PFSK-1 (cell line): Measurements from ENCODE around the gene PHF2.

ENCODE experiments used
- FOXP2 ChIP-seq: optimal IDR thresholded peaks from 2 replicates; pipeline ENCODE3; 2011; ENCODE audit warnings: borderline replicate concordance, control low read depth, inconsistent platforms; ENCODE audit not compliant: insufficient read depth; ENCODE audit errors: extremely low read length, extremely low read depth
- POLR2AphosphoS5 ChIP-seq: IDR thresholded peaks from 2 replicates; pipeline ENCODE4 v1.6.1; 2012; ENCODE audit warnings: low read depth, mild to moderate bottlenecking, control low read depth, low read length, moderate library complexity
- SIN3A ChIP-seq: IDR thresholded peaks from 2 replicates; pipeline ENCODE4 v1.6.1; 2012; ENCODE audit warnings: mild to moderate bottlenecking, low read length, moderate library complexity, borderline replicate concordance; ENCODE audit not compliant: insufficient read depth
- TAF1 ChIP-seq: IDR thresholded peaks from 2 replicates; pipeline ENCODE4 v1.6.1; 2012; ENCODE audit warnings: low read length, control low read depth, borderline replicate concordance; ENCODE audit not compliant: insufficient read depth
- TF ChIP-seq, protein P1 (sequence below), 2 experiments: IDR thresholded peaks; 2 replicates each; pipeline versions ENCODE4 v1.6.1 to v1.8.0; 2011 to 2012; ENCODE audit warnings: low read depth in 2 of 2, low read length in 2 of 2, control low read depth in 1 of 2, inconsistent platforms in 1 of 2, mild to moderate bottlenecking in 1 of 2, moderate library complexity in 1 of 2; ENCODE audit not compliant: insufficient read depth in 1 of 2

The PHF2 gene

DNA sequence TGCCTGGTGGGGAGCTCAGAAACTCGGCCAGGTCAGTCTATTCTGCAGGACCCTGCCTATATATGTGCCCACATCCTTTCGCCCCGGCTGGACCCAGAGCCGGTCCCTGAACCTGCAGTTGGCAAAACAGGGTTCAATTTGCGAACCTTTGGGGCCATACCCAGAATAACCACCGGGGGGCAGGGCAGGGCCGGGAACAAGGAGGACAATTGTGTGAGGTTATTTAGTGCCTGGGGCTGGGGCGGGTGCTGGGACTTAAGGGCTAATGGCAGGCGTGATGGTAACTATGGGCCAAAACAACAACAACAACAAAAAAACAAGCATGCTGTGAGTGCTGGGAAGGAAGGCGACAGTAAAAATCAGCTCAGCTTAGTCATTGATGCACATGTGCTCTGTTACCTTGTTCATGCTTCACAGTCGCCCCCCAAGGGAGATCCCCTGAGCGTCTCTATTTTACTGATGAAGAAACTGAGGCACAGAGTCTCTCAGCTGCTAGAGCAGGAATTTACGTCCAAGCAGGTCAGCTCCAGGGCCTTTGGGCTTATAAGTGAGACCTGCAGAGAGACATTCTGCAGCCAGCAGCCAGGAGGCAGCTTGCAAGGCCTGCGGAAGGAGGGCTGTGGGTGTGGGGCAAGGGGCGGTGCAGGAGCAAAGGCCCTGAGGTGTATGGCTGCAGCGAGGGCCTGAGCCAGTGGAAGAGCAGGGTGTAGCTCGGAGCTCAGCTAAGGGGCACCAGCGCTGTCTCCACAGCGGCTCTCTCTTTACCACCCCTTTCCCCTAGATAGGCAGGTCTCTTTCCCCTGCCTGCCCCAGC lies 106.0 kb downstream of the PHF2 start:
- TF ChIP-seq SIN3A (no peak), POLR2AphosphoS5 (no peak), TAF1 (no peak), FOXP2 (no peak)
- TF ChIP-seq, protein P1, sequence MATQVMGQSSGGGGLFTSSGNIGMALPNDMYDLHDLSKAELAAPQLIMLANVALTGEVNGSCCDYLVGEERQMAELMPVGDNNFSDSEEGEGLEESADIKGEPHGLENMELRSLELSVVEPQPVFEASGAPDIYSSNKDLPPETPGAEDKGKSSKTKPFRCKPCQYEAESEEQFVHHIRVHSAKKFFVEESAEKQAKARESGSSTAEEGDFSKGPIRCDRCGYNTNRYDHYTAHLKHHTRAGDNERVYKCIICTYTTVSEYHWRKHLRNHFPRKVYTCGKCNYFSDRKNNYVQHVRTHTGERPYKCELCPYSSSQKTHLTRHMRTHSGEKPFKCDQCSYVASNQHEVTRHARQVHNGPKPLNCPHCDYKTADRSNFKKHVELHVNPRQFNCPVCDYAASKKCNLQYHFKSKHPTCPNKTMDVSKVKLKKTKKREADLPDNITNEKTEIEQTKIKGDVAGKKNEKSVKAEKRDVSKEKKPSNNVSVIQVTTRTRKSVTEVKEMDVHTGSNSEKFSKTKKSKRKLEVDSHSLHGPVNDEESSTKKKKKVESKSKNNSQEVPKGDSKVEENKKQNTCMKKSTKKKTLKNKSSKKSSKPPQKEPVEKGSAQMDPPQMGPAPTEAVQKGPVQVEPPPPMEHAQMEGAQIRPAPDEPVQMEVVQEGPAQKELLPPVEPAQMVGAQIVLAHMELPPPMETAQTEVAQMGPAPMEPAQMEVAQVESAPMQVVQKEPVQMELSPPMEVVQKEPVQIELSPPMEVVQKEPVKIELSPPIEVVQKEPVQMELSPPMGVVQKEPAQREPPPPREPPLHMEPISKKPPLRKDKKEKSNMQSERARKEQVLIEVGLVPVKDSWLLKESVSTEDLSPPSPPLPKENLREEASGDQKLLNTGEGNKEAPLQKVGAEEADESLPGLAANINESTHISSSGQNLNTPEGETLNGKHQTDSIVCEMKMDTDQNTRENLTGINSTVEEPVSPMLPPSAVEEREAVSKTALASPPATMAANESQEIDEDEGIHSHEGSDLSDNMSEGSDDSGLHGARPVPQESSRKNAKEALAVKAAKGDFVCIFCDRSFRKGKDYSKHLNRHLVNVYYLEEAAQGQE (IDR thresholded peaks at IDR 0.05; ENCODE audit: insufficient read depth in 1 of 2, low read depth in 2 of 2, low read length in 2 of 2), result no peak

DNA sequence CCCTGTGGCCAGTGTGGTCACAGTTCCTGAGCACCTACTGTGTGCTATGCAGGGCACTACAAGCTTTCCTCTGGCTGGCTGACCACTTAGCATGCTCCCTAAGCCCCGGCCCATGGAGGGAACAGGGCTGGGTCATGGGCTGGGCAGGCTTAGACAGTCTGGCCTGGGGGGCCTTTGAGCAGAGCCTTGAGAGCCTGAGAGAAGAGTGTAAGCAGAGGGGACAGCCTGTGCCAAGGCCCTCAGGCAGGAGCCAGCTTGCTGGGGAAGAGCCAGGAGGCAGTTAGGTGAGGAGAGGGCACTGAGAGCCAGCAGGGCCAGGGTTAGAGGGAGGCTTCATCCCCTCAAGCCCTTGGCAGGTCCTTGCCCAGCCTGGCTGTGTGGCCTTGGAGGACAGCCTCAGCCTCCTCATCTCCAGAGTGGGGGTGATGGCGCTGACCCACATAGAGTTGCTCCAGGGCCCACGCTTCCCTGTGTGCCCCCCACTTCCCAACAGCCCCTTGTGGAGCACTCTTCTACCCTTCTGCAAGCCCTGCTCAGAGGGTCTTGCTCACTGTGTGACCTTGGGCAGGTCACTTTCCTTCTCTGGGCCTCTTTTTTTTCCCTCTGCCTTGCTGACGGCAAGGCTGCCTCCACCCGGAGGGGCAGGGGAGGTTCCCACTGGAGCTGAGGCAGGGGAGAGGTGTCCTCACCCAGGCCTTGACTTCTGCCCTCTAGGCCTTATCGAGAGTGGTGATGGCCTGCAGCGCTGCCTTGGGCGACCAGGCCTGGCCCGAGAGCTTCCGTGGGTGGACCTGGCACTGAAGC lies 107.1 kb downstream of the PHF2 start:
- no peak for TF ChIP-seq POLR2AphosphoS5
- no peak for TF ChIP-seq FOXP2
- no peak for TF ChIP-seq TAF1
- TF ChIP-seq SIN3A, result no peak
- TF ChIP-seq, protein P1 (IDR thresholded peaks at IDR 0.05; ENCODE audit: insufficient read depth in 1 of 2, low read depth in 2 of 2, low read length in 2 of 2), result no peak

DNA sequence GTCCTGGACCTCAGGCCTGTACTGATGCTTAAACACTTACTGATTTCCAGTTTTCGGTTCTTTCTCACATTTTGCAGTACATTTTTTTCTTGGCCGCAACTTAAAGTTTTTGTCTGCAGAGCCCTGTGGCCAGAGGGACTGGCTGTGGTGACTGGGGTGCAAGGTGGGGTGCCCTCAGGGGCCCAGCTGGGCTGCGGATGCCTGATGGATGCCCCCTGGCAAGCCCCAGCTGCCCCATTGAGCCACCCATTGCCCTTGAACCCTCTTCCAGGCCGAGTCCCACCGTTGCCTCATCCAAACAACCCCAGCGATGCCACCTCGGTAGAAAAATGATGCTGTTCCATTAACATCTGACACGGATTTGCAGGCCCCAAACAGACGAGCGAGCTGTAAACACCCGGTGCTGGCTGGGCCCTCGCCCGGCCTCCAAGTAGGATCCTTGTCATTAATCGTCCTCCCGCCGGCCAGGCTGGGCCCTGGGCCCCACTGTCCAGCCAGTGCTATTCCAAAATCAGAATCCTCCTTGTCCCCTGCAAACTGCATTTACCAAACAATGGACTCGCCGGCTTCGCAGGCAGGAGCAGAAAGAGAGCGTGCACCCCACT lies 107.9 kb downstream of the PHF2 start:
- no peak for TF ChIP-seq TAF1
- TF ChIP-seq SIN3A, result no peak
- no peak for TF ChIP-seq FOXP2
- TF ChIP-seq, protein P1 (IDR thresholded peaks at IDR 0.05; ENCODE audit: insufficient read depth in 1 of 2, low read depth in 2 of 2, low read length in 2 of 2), result no peak
- TF ChIP-seq POLR2AphosphoS5, result no peak

DNA sequence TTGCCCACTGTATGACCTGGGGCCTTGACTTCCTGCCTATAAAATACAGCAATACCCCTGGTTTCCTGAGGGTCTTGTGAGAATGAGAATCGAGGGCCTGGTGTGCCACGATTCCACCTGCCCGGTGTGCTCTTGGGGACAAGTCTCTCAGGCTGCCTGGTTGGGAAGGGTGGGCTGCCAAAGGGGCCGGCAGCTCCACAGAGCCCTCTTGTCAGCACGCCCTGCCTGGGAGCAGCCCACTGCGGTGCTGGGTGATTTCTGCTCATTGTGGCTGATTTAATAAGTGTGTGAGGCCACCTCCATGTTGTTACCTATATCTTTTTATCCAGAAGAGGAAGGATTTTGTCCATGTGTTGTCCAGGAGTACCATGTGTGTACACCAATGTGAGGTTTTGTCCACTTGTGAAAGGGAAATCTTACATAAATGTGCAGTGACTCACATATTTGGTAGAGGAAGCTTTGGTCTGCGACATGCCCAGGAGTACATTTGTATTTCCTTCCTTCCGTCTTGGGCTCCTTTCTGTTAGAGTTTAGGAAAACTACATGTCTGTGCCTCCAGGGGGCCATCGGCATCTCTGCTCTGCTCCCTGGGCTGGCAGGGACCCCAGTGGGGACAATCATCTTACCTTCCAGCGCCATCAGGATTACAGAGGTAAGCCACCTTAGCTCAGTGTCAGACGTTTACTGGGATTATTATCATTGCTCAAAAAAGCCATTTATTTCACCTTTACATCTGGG lies 108.6 kb downstream of the PHF2 start:
- TF ChIP-seq, protein P1 (IDR thresholded peaks at IDR 0.05; ENCODE audit: insufficient read depth in 1 of 2, low read depth in 2 of 2, low read length in 2 of 2), result no peak
- no peak for TF ChIP-seq TAF1
- TF ChIP-seq FOXP2, result no peak
- no peak for TF ChIP-seq POLR2AphosphoS5
- TF ChIP-seq SIN3A, result no peak
